Activated CD4-positive, CD25-positive, alpha-beta regulatory T cell (primary cell): ENCODE measurements around the gene POLR3GL.
"Not testable (repeated sequence)": the region's sequence is repeated elsewhere in the genome, so short reads cannot be mapped to it uniquely, and the experiment has no call there.

Experiments used
- DNase-seq, 4 experiments: peaks; one replicate each; lab custom pipeline; 2025; lab: John Stamatoyannopoulos, UW

Gene POLR3GL

DNA sequence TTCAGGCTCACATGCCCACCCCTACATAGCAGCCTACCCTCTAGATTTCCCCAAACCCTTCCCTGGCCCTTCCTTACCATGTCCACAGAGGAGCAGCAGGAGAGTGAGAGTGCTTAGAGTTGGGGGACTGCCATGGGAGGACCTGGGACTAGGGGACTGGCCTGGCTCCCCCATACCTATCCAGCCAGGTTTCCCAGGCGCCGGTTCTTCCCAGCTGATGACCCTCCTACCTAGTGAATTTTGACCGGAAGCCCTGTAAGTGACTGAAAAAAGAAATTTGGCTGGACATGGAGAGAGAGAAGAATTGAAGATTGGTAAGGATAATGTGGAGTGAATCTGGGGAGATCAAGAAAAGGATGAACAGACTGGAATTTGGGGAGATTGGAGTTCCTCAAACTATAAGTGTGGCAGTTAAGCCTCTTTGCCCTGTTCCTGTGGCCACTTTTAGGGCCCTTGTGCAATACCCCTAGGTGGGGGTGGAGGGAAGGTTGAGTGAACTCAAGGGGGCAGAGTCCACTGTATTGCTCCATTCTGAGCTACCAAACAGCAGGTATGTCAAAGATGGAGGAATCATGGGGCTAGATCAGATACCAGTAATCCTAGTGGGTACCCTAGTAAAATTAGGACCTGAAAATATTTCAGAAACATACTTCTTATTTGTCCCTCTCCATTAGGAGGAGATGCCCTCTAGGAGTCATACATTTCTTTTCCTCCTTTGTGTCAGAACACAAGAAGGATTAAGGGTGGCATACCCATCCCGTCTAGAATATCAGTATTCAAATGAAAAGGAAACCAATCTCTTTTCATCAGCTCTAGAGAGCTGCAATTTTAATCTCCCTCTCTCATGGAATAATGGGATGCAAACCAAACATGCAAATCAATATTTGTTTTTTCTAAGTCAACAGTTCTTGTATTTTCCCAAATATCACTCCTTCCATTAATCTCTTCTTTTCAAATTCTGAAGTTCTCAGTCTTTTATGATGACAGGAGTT is 55.9 kb downstream of the POLR3GL start:
- DNase-seq = no peak

DNA sequence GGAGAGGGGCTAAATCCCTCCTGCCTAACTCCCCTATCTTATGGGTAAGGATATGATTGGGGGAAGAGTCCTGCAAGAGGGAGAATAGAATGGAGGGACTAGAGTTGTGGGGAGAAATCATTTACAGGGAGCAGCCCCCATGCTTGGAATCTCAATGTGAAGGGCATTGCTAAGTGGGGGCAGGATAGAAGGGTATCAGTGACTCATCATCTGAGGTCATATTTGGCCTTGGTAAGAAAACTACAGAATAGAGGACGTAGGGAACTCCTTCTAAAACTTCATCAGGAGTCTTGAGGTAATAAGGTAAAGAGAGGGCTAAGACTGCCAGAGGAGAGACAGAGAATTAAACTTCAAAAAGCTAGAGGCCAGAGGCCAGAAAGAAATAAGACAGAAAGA is 56.6 kb downstream of the POLR3GL start:
- DNase-seq = no peak

DNA sequence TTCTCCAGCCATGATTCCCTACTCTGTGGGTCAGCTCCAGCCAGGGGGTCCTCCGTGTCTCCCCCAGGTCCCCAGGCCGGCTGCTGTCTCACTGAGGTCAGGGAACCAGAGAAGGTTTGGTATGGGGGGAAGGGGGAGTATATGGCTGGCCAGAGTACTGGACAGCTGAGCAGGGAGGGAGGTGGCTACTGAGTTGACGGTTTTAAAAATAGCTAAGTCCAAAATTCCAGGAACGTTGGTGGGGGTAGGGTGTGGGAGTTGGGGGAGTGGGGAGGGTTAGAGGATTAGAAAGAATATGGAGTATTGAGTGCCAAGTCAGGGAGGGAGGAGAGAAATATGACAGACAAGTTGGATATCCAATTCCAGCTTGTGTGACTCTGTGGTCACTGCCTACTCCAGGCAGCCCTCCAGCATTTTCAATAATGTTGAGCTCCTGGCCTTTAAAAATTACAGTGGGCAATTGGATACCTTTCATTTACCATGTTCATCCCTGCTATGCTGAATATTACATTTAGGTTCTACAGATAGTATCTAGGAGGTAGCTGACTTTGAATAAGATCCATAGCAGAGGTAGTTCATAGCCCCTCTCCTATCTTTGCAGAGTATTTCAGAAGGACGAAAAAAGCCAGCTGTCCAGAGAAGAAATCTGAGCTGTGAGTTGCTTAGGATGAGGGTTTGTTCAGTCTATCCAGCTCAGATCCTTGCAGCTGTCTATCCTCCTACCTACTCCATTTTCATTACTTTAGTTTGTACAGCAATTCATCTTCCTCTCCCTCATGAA is 57.3 kb downstream of the POLR3GL start, which contains the start of gene HJV:
TSS of gene HJV (minus strand) at position 114 of the 781 bp plus-strand sequence. CDS start 1,504 bp downstream, outside the sequence.
- no peak for DNase-seq

DNA sequence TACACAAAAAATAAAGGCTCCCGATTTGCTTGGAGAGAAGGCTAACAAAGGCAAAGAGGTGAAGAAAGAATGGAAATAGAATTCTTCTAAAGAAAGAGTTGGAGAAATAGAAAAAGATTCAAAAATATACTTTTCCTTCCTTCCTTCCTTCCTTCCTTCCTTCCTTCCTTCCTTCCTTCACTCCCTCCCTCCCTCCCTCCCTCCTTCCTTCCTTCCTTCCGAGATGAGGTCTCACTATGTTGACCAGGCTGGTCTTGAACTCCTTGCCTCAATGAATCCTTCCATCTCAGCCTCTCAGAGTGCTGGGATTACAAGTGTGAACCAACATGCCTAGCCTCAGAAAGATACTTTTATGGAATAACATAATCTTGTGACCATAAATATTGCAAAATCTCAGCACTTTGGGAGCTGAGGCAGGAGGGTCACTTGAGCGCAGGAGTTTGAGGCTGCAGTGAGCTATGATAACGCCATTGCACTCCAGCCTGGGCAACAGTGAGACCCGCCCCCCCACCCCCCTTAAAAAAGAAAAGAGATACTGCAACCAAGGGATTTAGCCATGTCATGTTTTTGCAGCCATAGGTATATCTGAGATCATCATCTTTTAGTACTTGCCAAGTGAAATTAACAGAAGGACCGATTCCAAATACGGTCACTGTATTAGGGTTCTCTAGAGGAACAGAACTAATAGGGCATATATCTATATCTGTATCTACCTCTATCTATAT is 58.1 kb downstream of the POLR3GL start:
- DNase-seq = no peak

DNA sequence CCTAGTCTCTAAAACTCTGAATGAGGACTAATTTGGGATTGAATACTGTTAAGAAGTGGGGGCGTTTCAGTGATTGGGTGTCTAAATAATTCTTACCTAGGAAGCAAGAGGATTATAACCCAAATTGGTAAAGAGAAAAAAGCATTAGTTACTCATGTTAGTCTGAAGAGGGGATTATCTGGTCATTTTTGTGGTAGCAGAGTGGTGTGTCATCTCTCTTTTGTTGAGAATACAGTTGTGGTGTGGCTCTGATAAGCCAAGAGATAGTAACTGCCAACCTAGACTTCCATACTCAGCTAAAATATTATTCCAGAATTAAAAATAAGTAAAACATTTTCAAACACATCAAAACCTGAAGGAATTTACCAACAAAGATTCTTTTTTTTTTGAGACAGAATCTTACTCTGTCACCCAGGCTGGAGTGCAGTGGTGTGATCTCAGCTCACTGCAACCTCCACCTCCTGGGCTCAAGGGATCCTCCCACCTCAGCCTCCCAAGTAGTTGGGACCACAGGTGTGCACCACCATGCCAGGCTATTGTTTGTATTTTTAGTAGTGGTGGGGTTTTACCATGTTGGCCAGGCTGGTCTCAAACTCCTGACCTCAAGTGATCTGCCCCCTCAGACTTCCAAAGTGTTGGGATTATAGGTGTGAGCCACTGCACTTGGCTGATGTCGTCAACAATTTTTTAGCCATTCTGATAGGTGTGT is 61.5 kb downstream of the POLR3GL start:
- DNase-seq = not testable (repeated sequence)

DNA sequence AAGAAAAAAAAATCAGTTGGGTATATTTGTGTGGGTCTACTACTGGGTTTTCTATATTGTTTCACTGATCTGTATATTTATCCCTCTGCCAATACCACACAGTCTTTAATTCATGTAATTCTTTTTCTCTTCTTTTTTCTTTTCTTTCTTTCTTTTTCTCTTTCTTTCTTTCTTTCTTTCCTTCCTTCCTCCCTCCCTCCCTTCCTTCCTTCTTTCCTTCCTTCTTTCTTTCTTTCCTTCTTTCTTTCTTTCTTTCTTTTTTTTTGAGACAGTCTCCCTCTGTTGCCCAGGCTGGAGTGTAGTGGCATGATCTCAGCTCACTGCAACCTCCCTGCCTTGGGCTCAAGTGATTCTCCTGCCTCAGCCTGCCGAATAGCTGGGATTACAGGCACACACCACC is 62.2 kb downstream of the POLR3GL start:
- DNase-seq = not testable (repeated sequence)
